Caco-2 (cell line): ENCODE results near the gene LCN1. TPM values are rescaled to one million over a fixed set of nuclear protein-coding genes. Genes with fewer than 3 reads are reported as not detected.

Experiments
- BruUV-seq: library from RNA; stranded (reverse); fragments of 400-500 nt; replicated peaks from 2 replicates; lab custom pipeline; 2021; lab: Mats Ljungman, UMichigan
- CTCF ChIA-PET: fragments of 300-600 bp; sonication (Branson Sonifier 250); formaldehyde crosslinking; loops from one replicate; lab custom pipeline; 2022; ENCODE audit warnings: antibody characterized with exemption; lab: Charles Lee
- POLR2A ChIA-PET: fragments of 300-600 bp; sonication (Branson Sonifier 250); formaldehyde crosslinking; loops from one replicate; lab custom pipeline; 2022; ENCODE audit warnings: antibody characterized with exemption; lab: Charles Lee
- DNase-seq, 2 experiments: peaks; one replicate each; pipeline versions ENCODE4 v3.0.0 to v3.0.0-alpha.2; 2020 to 2022
- H3K27me3 ChIP-seq: replicated peaks from 2 replicates; pipeline ENCODE4 v1.6.0; 2011; ENCODE audit warnings: low read length; ENCODE audit not compliant: control insufficient read depth, insufficient read depth
- H3K36me3 ChIP-seq: 2 replicates; pipeline ENCODE4 v1.5.1; 2011; ENCODE audit warnings: low read length; ENCODE audit not compliant: control insufficient read depth, insufficient read depth
- H3K4me1 ChIP-seq: fragments of 250-450 bp; sonication (Bioruptor Pico); 2 replicates; pipeline ENCODE4 v1.5.1; 2020; ENCODE audit warnings: mild to moderate bottlenecking
- H3K4me3 ChIP-seq: 2 replicates; pipeline ENCODE4 v1.5.1; 2011; ENCODE audit warnings: low read depth, mild to moderate bottlenecking, control low read depth, low read length
- H3K9me3 ChIP-seq: fragments of 250-450 bp; sonication (Bioruptor Pico); 2 replicates; pipeline ENCODE4 v1.5.1; 2020; ENCODE audit warnings: mild to moderate bottlenecking, moderate library complexity
- H3K27ac Mint-ChIP-seq: one replicate; pipeline ENCODE4 v1.8.0; 2022; ENCODE audit warnings: mixed read lengths; ENCODE audit not compliant: unreplicated experiment
- H3K27me3 Mint-ChIP-seq: one replicate; pipeline ENCODE4 v1.8.0; 2022; ENCODE audit warnings: mixed read lengths; ENCODE audit not compliant: insufficient read depth, unreplicated experiment
- H3K36me3 Mint-ChIP-seq: one replicate; pipeline ENCODE4 v1.8.0; 2022; ENCODE audit warnings: mild to moderate bottlenecking, mixed read lengths; ENCODE audit not compliant: insufficient read depth, unreplicated experiment
- H3K4me1 Mint-ChIP-seq: one replicate; pipeline ENCODE4 v1.8.0; 2022; ENCODE audit warnings: low read depth, mixed read lengths; ENCODE audit not compliant: unreplicated experiment
- H3K4me3 Mint-ChIP-seq: one replicate; pipeline ENCODE4 v1.8.0; 2022; ENCODE audit warnings: mild to moderate bottlenecking, moderate library complexity, mixed read lengths; ENCODE audit not compliant: unreplicated experiment
- H3K9me3 Mint-ChIP-seq: one replicate; pipeline ENCODE4 v1.8.0; 2022; ENCODE audit warnings: mixed read lengths; ENCODE audit not compliant: unreplicated experiment
- intact Hi-C: fragments of 100-400 bp; cut with micrococcal nuclease; formaldehyde crosslinking; loops from one replicate; pipeline ENCODE4 v1.10.0; 2022; ENCODE audit not compliant: unreplicated experiment
- total RNA-seq: library from RNA; stranded (reverse); gene quantifications from 2 replicates; pipeline ENCODE4 v1.2.3, GENCODE V29; 2022
- TF ChIP-seq, protein P1 (sequence below), 2 experiments: fragments of 200-600 bp in 1 of 2; IDR thresholded peaks; 1 replicate in 1 of 2; 2 replicates in 1 of 2; pipeline versions ENCODE4 v1.5.1 to v1.8.0; 2011 to 2022; ENCODE audit warnings: antibody characterized with exemption in 1 of 2, control low read depth in 1 of 2, inconsistent platforms in 1 of 2, low read depth in 1 of 2, low read length in 1 of 2, mild to moderate bottlenecking in 1 of 2, moderate library complexity in 1 of 2; ENCODE audit not compliant: insufficient read depth in 1 of 2, severe bottlenecking in 1 of 2, unreplicated experiment in 1 of 2

LCN1 gene
- total RNA-seq, 1 experiment from 2014 or later = not detected

GRCh38 chr9:135487281-135488012 is 33.8 kb upstream of the LCN1 start:
- Histone ChIP-seq H3K9me3 (no peaks in the 10 kb centered on the region), H3K4me3 (no peak overlapping the region), H3K27me3 (no peaks in the 10 kb centered on the region), H3K4me1 (peaks cover 18% of the 10 kb centered on the region), H3K36me3 (no peaks in the 10 kb centered on the region; the same call in 1 of the 2 replicates)
- DNase-seq = no peak
- CTCF ChIA-PET = no interaction called here
- no peak overlapping the region for H3K27ac Mint-ChIP-seq
- no peaks in the 10 kb centered on the region for H3K27me3 Mint-ChIP-seq
- H3K36me3 Mint-ChIP-seq = peaks cover 25% of the 10 kb centered on the region
- no peak overlapping the region for H3K4me3 Mint-ChIP-seq
- H3K9me3 Mint-ChIP-seq = no peaks in the 10 kb centered on the region
- TF ChIP-seq, protein P1, sequence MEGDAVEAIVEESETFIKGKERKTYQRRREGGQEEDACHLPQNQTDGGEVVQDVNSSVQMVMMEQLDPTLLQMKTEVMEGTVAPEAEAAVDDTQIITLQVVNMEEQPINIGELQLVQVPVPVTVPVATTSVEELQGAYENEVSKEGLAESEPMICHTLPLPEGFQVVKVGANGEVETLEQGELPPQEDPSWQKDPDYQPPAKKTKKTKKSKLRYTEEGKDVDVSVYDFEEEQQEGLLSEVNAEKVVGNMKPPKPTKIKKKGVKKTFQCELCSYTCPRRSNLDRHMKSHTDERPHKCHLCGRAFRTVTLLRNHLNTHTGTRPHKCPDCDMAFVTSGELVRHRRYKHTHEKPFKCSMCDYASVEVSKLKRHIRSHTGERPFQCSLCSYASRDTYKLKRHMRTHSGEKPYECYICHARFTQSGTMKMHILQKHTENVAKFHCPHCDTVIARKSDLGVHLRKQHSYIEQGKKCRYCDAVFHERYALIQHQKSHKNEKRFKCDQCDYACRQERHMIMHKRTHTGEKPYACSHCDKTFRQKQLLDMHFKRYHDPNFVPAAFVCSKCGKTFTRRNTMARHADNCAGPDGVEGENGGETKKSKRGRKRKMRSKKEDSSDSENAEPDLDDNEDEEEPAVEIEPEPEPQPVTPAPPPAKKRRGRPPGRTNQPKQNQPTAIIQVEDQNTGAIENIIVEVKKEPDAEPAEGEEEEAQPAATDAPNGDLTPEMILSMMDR (IDR thresholded peaks at IDR 0.05; ENCODE audit: insufficient read depth in 1 of 2, low read depth in 1 of 2, low read length in 1 of 2, severe bottlenecking in 1 of 2, unreplicated experiment in 1 of 2) = no peak
- H3K4me1 Mint-ChIP-seq = no peaks in the 10 kb centered on the region
- intact Hi-C loops = no loop called here
- POLR2A ChIA-PET = no interaction called here
- no TSS peak for BruUV-seq

GRCh38 chr9:135488013-135488330 is 33.3 kb upstream of the LCN1 start:
- Histone ChIP-seq H3K4me3 (no peak overlapping the region), H3K27me3 (no peaks in the 10 kb centered on the region), H3K4me1 (peaks cover 18% of the 10 kb centered on the region), H3K9me3 (no peaks in the 10 kb centered on the region), H3K36me3 (no peaks in the 10 kb centered on the region; the same call in 1 of the 2 replicates)
- no TSS peak for BruUV-seq
- Mint-ChIP-seq H3K27me3 (no peaks in the 10 kb centered on the region), H3K9me3 (no peaks in the 10 kb centered on the region), H3K4me1 (no peaks in the 10 kb centered on the region), H3K4me3 (no peak overlapping the region), H3K27ac (no peak overlapping the region), H3K36me3 (peaks cover 25% of the 10 kb centered on the region)
- ChIA-PET POLR2A (interaction anchor here (0.6 kb wide), 1 partner anchor 298 kb away, joined by 3 read pairs; no protein-coding TSS in a partner anchor), CTCF (no interaction called here)
- DNase-seq = no peak
- intact Hi-C loops = no loop called here
- TF ChIP-seq, protein P1 (IDR thresholded peaks at IDR 0.05; ENCODE audit: insufficient read depth in 1 of 2, low read depth in 1 of 2, low read length in 1 of 2, severe bottlenecking in 1 of 2, unreplicated experiment in 1 of 2) = no peak

GRCh38 chr9:135488527-135488926 is 32.7 kb upstream of the LCN1 start:
- peaks cover 23% of the 10 kb centered on the region for H3K36me3 Mint-ChIP-seq
- no peaks in the 10 kb centered on the region for H3K9me3 ChIP-seq
- no peaks in the 10 kb centered on the region; the same call in 1 of the 2 replicates for H3K36me3 ChIP-seq
- peaks cover 18% of the 10 kb centered on the region for H3K4me1 ChIP-seq
- TF ChIP-seq, protein P1 (IDR thresholded peaks at IDR 0.05; ENCODE audit: insufficient read depth in 1 of 2, low read depth in 1 of 2, low read length in 1 of 2, severe bottlenecking in 1 of 2, unreplicated experiment in 1 of 2) = no peak
- no peaks in the 10 kb centered on the region for H3K27me3 ChIP-seq
- no peaks in the 10 kb centered on the region for H3K4me1 Mint-ChIP-seq
- ChIA-PET POLR2A (interaction anchor here (0.6 kb wide), 1 partner anchor 298 kb away, joined by 3 read pairs; no protein-coding TSS in a partner anchor), CTCF (no interaction called here)
- H3K27me3 Mint-ChIP-seq = no peaks in the 10 kb centered on the region
- no peak overlapping the region for H3K4me3 Mint-ChIP-seq
- intact Hi-C loops = no loop called here
- no peak overlapping the region for H3K27ac Mint-ChIP-seq
- no peak overlapping the region for H3K4me3 ChIP-seq
- no peaks in the 10 kb centered on the region for H3K9me3 Mint-ChIP-seq
- TSS peak; percentile 16 for BruUV-seq
- no peak for DNase-seq
